HEK293T (cell line): ENCODE results near the gene WWOX.
A peak's percentile ranks its signal among the peaks of the same experiment; 100 is the strongest.

Experiments
- CTCF ChIA-PET: fragments of 350-600 bp; formaldehyde crosslinking; extraction: SDS; loops from one replicate; lab custom pipeline; 2021; ENCODE audit warnings: antibody characterized with exemption, inconsistent platforms; lab: Yijun Ruan, JAX
- POLR2A ChIA-PET: fragments of 350-600 bp; formaldehyde crosslinking; extraction: SDS; loops from one replicate; lab custom pipeline; 2020; ENCODE audit warnings: antibody characterized with exemption, inconsistent platforms; lab: Yijun Ruan, JAX
- DNase-seq: peaks from one replicate; pipeline ENCODE4 v3.0.0; 2012; ENCODE audit warnings: mixed read lengths; ENCODE audit errors: extremely low spot score
- ARNT ChIP-seq: fragments of 450-650 bp; IDR thresholded peaks from 2 replicates; pipeline ENCODE4 v1.6.1; 2017; ENCODE audit warnings: mild to moderate bottlenecking
- BHLHE40 ChIP-seq: fragments of 450-650 bp; IDR thresholded peaks from 2 replicates; pipeline ENCODE4 v1.6.1; 2016; ENCODE audit warnings: mild to moderate bottlenecking, moderate library complexity, borderline replicate concordance
- CTBP1 ChIP-seq: fragments of 450-650 bp; IDR thresholded peaks from 2 replicates; pipeline ENCODE4 v1.6.1; 2016; ENCODE audit warnings: borderline replicate concordance
- ELF4 ChIP-seq: fragments of 450-650 bp; IDR thresholded peaks from 2 replicates; pipeline ENCODE4 v1.6.1; 2017; ENCODE audit warnings: antibody characterized with exemption
- FOXA1 ChIP-seq: fragments of 450-650 bp; IDR thresholded peaks from 2 replicates; pipeline ENCODE4 v1.6.1; 2016; ENCODE audit warnings: mild to moderate bottlenecking
- FOXK2 ChIP-seq: fragments of 450-650 bp; IDR thresholded peaks from 2 replicates; pipeline ENCODE4 v1.6.1; 2016; ENCODE audit warnings: mild to moderate bottlenecking
- FOXM1 ChIP-seq: fragments of 450-650 bp; IDR thresholded peaks from 2 replicates; pipeline ENCODE4 v1.6.1; 2017; ENCODE audit warnings: mild to moderate bottlenecking, borderline replicate concordance
- HDGF ChIP-seq: fragments of 450-650 bp; IDR thresholded peaks from 2 replicates; pipeline ENCODE4 v1.6.1; 2017; ENCODE audit warnings: antibody characterized with exemption, borderline replicate concordance
- L3MBTL2 ChIP-seq: fragments of 450-650 bp; conservative IDR thresholded peaks from 2 replicates; pipeline ENCODE4 v1.6.1; 2016; ENCODE audit warnings: mild to moderate bottlenecking
- LEF1 ChIP-seq: fragments of 450-650 bp; IDR thresholded peaks from 2 replicates; pipeline ENCODE4 v1.6.1; 2017; ENCODE audit warnings: mild to moderate bottlenecking, borderline replicate concordance
- NFRKB ChIP-seq: fragments of 450-650 bp; IDR thresholded peaks from 2 replicates; pipeline ENCODE4 v1.6.1; 2016; ENCODE audit warnings: mild to moderate bottlenecking, moderate library complexity
- SP1 ChIP-seq: fragments of 450-650 bp; IDR thresholded peaks from 2 replicates; pipeline ENCODE4 v1.6.1; 2017
- SUZ12 ChIP-seq: fragments of 450-650 bp; IDR thresholded peaks from 2 replicates; pipeline ENCODE4 v1.6.1; 2016; ENCODE audit warnings: mild to moderate bottlenecking
- TARDBP ChIP-seq: fragments of 450-650 bp; IDR thresholded peaks from 2 replicates; pipeline ENCODE4 v1.6.1; 2016
- ZNF384 ChIP-seq: fragments of 450-650 bp; IDR thresholded peaks from 2 replicates; pipeline ENCODE4 v1.6.1; 2016
- TF ChIP-seq, protein P1 (sequence below): fragments of 450-650 bp; IDR thresholded peaks from 2 replicates; pipeline ENCODE4 v1.6.1; 2016

WWOX gene

DNA sequence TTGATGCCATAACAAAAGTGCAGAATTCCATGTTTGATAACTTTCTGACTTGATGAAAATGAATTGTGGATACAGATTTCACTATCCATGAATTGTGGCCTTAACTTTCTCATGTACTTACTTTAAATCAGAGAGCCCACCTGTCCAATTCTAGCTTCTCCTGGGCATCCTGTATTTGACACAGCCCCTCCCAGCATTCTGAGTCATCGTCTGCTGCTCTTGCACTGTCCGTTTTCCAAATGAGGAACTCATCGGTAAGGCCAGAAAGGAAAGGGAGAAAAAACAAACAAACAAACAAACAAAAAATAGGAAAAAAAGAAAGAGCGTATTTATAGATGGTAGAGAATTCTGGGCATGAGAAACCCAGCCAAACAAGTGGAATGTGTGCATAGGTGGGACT is 361.6 kb downstream of the WWOX start:
- ChIA-PET POLR2A (no interaction called here), CTCF (no interaction called here)
- DNase-seq: no peak
- TF ChIP-seq LEF1: no peak
- TF ChIP-seq CTBP1: no peak
- no peak for TF ChIP-seq SP1
- TF ChIP-seq ELF4: no peak
- TF ChIP-seq BHLHE40: no peak
- no peak for TF ChIP-seq FOXM1
- TF ChIP-seq ARNT: no peak
- TF ChIP-seq ZNF384: no peak
- no peak for TF ChIP-seq FOXK2
- TF ChIP-seq NFRKB: no peak
- no peak for TF ChIP-seq L3MBTL2
- no peak for TF ChIP-seq TARDBP

DNA sequence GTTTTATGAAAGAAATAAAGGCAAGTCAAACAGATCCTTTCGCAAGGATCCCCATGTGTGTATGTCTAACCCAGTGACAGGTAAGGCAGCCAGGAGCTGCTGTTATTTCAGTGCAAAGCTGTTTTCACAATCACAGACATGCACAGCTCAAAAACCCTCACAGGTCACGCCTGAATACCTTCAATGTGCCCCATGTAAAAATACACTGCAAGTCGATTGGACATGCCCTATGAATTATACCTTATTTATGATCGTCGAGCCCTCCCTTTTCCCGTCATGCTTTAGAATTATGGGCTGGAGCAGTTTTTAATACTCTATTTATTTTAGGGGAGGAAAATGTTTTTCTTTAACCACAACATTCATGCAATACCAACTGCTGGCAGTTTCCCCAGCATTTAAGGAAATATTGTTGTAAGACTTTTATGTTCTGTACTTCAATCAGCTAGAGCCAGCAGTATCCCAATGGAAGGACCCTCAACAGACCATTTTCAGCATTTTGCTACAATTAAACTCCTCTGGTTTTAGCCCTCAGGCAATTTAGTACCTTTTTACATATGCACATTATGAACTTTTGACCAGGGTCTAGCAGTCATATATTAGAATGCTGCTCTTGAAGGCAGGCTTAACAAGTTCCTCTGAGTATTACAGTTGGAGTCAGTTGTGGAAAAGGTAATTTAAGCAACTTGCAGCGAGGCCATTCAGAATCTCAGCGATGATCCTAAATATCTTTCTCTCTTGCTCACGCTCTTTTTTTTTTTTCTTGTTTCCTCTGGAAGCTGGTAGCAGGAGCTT is 362.2 kb downstream of the WWOX start:
- DNase-seq: no peak
- POLR2A ChIA-PET: no interaction called here
- CTCF ChIA-PET: interaction anchor here (0.6 kb wide), 1 partner anchor 305 kb away, joined by 3 read pairs; no protein-coding TSS in a partner anchor
- TF ChIP-seq, protein P1, sequence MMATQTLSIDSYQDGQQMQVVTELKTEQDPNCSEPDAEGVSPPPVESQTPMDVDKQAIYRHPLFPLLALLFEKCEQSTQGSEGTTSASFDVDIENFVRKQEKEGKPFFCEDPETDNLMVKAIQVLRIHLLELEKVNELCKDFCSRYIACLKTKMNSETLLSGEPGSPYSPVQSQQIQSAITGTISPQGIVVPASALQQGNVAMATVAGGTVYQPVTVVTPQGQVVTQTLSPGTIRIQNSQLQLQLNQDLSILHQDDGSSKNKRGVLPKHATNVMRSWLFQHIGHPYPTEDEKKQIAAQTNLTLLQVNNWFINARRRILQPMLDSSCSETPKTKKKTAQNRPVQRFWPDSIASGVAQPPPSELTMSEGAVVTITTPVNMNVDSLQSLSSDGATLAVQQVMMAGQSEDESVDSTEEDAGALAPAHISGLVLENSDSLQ: peak; percentile 85
- no peak for TF ChIP-seq SUZ12
- TF ChIP-seq ARNT: no peak
- TF ChIP-seq FOXA1: no peak

DNA sequence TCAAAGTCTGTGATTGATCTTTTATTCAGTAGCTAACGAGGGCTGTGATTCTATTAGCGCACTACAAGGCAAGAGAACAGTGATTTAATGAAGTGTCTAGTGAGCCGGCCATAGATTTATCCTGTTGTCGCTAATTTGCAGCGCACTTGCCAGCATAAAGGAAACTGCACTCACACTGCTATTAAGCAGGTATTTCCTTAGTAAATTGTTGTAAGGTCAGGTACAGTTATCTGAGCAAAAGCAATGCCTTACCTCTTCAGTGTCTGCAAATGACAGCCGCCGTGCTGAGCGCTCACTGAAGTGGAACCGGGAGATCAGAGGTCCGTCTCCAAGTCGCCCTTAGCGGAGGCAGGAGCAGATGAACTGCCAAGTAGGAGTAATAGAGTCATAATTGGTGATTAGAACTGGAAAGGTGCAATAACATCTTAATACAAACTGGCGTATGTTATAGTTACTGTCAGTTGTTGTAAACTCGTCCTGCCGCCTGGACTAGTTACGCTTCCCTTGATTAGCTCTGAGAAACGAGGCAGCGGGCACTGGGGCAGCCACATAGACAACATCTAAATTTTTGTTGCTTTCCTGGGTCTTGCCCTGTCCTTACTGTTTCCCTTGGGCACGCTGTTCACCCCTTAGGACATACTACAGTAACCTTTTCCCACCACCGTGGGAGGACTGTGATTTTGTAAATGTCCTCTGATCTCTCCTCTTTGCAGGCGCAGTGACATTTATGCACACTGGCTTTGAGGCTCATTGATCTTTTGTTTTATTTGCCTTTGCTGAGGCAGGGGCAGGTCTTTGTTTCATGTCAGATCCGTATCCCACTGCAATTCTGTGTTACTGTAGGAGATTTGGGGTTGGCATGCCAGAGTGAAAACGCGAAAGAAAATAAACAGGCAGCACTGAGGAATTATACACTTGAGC is 363.1 kb downstream of the WWOX start:
- TF ChIP-seq L3MBTL2: no peak
- TF ChIP-seq, protein P1: peak; percentile 18; the same call in 1 of the 2 replicates
- TF ChIP-seq ARNT: no peak
- TF ChIP-seq SUZ12: no peak
- CTCF ChIA-PET: interaction anchor here (0.6 kb wide), 1 partner anchor 304 kb away, joined by 3 read pairs; no protein-coding TSS in a partner anchor
- no peak for DNase-seq
- POLR2A ChIA-PET: no interaction called here

DNA sequence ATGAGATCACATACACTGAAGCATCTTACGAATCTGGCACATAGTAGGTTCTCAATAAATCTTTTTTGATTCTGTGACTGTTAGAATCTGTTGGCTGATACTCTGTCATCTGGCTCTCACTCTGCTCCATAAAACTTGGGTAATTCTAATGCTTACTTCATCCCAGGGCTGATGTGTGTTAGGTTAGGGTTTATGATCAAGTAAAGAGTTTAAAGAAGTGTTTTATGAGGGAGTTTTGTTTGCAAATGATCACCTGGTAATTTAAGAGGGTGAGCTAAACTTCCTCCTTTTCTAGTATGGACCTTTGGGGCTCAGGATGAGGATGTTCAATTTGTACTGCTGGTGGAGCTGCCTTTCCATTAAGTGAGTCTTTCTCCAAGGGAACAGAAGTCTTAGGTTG is 364.1 kb downstream of the WWOX start:
- TF ChIP-seq FOXA1: no peak
- no peak for TF ChIP-seq CTBP1
- no peak for TF ChIP-seq ZNF384
- TF ChIP-seq ARNT: no peak
- no peak for TF ChIP-seq L3MBTL2
- no peak for TF ChIP-seq NFRKB
- no peak for TF ChIP-seq BHLHE40
- TF ChIP-seq ELF4: no peak
- TF ChIP-seq, protein P1: no peak
- TF ChIP-seq FOXK2: no peak
- TF ChIP-seq LEF1: no peak
- no peak for TF ChIP-seq TARDBP
- TF ChIP-seq SUZ12: no peak
- TF ChIP-seq FOXM1: no peak
- TF ChIP-seq SP1: no peak
- TF ChIP-seq HDGF: no peak
- no peak for DNase-seq
- POLR2A ChIA-PET: no interaction called here
- CTCF ChIA-PET: no interaction called here

DNA sequence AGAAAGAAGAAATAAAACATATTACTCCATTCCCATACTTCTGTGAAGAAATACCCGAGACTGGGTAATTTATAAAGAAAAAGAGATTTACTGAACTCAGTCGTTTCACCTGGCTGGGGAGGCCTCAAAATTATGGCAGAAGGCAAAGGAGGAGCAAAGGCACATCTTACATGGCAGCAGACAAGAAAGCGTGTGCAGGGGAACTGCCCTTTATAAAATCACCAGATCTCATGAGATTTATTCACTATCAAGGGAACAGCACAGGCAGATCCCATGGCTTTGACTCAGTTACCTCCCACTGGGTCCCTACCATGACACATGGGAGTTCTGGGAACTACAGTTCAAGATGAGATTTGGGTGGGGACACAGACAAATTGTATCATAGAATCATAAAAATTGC is 365.4 kb downstream of the WWOX start:
- POLR2A ChIA-PET: no interaction called here
- TF ChIP-seq, protein P1: no peak
- TF ChIP-seq FOXM1 (no peak), ELF4 (no peak), FOXA1 (no peak), HDGF (no peak), L3MBTL2 (no peak), LEF1 (no peak), FOXK2 (no peak), NFRKB (no peak), SUZ12 (no peak), CTBP1 (no peak), BHLHE40 (no peak), TARDBP (no peak)
- CTCF ChIA-PET: no interaction called here
- no peak for DNase-seq
